GM18861 (cell line): Measurements from ENCODE around the gene SH2B2.
"Not testable (repeated sequence)": the region's sequence is repeated elsewhere in the genome, so short reads cannot be mapped to it uniquely, and the experiment has no call there.

Experiments
- ATAC-seq: cut with Tn5 transposase; IDR thresholded peaks from one replicate; pipeline ENCODE4 v1.9.1; 2021; ENCODE audit not compliant: unreplicated experiment

Gene SH2B2

GRCh38 chr7:102330666-102331460 lies 44.2 kb downstream of the SH2B2 start:
- not testable (repeated sequence) for ATAC-seq

- ATAC-seq, result not testable (repeated sequence)
Measured at GRCh38 chr7:102335574-102335973, 48.9 kb downstream of the SH2B2 start.

GRCh38 chr7:102337002-102337401 lies 50.3 kb downstream of the SH2B2 start:
- ATAC-seq, result not testable (repeated sequence)

- not testable (repeated sequence) for ATAC-seq
Measured at GRCh38 chr7:102337420-102337819, 50.8 kb downstream of the SH2B2 start.

- not testable (repeated sequence) for ATAC-seq
Measured at GRCh38 chr7:102340599-102341368, 54.1 kb downstream of the SH2B2 start.

- not testable (repeated sequence) for ATAC-seq
Measured at GRCh38 chr7:102346983-102347382, 60.3 kb downstream of the SH2B2 start.

GRCh38 chr7:102356344-102356743 lies 69.7 kb downstream of the SH2B2 start, which contains the start of gene SPDYE6:
Gene SPDYE6, minus strand, starts transcription at chr7:102356444. Its CDS starts 421 bp downstream, at chr7:102356023.
- not testable (repeated sequence) for ATAC-seq

- ATAC-seq, result peak; percentile 99
Measured at GRCh38 chr7:102363549-102364393, 77.1 kb downstream of the SH2B2 start.

- not testable (repeated sequence) for ATAC-seq
Measured at GRCh38 chr7:102364394-102364886, 77.8 kb downstream of the SH2B2 start.

GRCh38 chr7:102365390-102365789 lies 78.7 kb downstream of the SH2B2 start:
- not testable (repeated sequence) for ATAC-seq

- not testable (repeated sequence) for ATAC-seq
Measured at GRCh38 chr7:102370038-102370437, 83.4 kb downstream of the SH2B2 start.
